Epithelial cell of esophagus (primary cell): ENCODE data around the gene RFT1.

ENCODE experiments used
- DNase-seq: peaks from one replicate; pipeline ENCODE4 v3.0.0; 2010; ENCODE audit warnings: low read depth
- H3K4me3 ChIP-seq: 2 replicates; pipeline ENCODE4 v1.5.1; 2011; ENCODE audit warnings: mild to moderate bottlenecking, low read length, control low read depth
- TF ChIP-seq, protein P1 (sequence below): IDR thresholded peaks from 2 replicates; pipeline ENCODE4 v1.5.1; 2011; ENCODE audit warnings: low read depth, mild to moderate bottlenecking, low read length, control low read depth, inconsistent platforms; ENCODE audit not compliant: insufficient read depth; ENCODE audit errors: missing control alignments

The RFT1 gene

DNA sequence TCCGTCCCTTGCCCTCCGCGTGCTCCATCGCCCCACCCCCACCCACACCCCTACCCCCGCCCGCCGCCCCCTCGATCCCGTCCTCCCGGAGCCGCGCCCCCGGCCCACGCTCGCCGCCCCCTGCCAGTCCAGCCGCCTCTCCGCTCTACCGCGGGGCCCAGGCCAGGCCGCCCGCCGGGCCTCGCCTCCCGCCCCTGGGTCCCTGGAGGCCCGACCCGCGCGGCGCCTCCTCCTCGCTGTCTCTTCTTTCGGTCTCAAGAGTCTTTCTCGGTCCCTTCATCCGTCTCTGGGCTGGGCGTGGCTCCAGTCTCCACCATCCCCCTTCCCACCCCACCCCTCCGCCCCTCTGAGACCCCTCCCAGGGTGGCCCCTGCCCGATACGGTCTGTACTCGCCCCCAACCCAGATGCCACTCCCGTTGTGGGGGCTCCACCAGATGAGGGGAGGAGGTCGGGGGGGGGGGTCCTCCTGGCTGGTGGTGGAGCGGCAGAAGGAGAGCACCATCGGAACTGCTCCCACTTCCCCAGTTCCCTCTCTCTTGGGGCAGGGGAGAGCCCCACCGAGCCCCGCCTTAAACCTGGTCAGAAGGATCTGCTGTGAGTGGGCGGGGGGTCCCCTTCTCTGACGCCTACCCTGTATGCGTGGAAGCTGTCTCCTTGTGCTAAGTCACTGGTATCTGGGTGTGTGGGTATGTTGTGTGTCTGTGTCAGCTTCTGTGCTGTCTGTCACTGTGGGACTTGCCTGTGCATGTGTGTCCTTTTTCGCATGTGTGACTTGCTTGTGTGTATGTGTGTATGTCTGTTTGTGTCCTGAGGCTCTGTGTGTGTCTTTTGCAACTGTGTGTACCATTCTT lies 31.8 kb upstream of the RFT1 start:
- peak overlapping the region; percentile 90 for H3K4me3 ChIP-seq
- TF ChIP-seq, protein P1, sequence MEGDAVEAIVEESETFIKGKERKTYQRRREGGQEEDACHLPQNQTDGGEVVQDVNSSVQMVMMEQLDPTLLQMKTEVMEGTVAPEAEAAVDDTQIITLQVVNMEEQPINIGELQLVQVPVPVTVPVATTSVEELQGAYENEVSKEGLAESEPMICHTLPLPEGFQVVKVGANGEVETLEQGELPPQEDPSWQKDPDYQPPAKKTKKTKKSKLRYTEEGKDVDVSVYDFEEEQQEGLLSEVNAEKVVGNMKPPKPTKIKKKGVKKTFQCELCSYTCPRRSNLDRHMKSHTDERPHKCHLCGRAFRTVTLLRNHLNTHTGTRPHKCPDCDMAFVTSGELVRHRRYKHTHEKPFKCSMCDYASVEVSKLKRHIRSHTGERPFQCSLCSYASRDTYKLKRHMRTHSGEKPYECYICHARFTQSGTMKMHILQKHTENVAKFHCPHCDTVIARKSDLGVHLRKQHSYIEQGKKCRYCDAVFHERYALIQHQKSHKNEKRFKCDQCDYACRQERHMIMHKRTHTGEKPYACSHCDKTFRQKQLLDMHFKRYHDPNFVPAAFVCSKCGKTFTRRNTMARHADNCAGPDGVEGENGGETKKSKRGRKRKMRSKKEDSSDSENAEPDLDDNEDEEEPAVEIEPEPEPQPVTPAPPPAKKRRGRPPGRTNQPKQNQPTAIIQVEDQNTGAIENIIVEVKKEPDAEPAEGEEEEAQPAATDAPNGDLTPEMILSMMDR = no peak
- DNase-seq = peak; percentile 58

DNA sequence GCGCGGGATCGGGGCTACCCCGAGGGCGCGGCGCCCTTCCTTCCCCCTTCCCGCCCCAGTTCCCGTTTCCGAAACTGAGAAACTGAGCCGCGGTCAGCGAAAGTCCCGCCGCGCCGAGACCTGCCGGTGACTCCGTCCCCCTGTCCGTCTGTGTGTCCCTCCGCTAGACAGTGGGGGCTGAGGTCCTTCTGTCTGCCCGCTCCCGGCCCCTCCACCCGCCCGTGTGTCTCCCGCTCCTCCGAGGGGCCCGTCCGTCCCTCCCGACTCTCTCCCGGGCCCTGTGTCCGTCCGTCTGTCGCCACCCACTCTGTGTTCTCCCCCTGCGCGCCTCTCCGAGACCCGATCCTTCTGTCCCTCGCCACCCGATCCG lies 31.2 kb upstream of the RFT1 start:
- DNase-seq = no peak
- H3K4me3 ChIP-seq = peak overlapping the region; percentile 90
- TF ChIP-seq, protein P1 = no peak

DNA sequence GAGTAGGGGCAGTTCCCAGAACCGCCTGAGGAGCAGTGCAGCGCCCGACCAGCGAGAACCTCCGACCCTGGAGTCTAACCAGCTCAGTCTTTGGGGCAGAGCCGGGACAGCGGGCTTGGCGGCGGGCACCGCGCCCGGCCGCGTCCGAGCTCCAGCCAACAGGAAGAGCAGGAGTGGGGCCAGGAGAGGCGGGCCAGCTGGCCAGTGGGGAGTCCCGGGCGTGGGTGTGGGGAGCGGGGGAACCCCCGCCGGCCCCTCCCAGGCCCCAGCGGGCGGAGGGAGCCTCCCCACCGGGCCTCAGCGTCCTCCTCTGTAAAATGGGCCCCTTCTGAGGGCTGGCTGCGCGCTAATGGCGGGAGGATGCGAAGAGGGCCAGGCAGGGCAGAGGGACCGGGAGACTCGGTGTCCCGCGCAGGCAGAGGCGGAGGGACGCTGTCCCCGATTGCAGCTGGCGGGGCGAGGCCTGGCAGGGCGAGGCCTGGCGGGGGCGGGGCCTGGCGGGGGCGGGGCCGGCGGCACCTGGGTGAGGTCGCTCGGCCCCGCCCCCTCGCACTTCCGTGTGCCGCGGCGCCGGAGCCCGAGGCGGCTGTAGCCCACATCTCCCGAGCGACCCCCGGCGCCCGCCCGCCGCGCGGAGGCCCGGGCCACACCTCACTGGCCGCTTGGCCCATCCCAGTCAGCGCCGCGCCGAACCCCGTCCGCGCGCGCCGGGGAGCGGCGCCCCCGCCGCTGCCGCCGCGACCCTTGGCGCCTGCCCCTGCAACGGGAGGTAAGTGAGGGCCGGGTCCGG lies 30.6 kb upstream of the RFT1 start, which contains the start of gene PRKCD:
TSS of gene PRKCD (plus strand) at position 550 of the 790 bp plus-strand sequence. CDS start 17,214 bp downstream, outside the sequence.
- peak within 1 kb of the TSS; percentile 90 for H3K4me3 ChIP-seq
- TF ChIP-seq, protein P1 = peak; percentile 39
- DNase-seq = peak; percentile 75

DNA sequence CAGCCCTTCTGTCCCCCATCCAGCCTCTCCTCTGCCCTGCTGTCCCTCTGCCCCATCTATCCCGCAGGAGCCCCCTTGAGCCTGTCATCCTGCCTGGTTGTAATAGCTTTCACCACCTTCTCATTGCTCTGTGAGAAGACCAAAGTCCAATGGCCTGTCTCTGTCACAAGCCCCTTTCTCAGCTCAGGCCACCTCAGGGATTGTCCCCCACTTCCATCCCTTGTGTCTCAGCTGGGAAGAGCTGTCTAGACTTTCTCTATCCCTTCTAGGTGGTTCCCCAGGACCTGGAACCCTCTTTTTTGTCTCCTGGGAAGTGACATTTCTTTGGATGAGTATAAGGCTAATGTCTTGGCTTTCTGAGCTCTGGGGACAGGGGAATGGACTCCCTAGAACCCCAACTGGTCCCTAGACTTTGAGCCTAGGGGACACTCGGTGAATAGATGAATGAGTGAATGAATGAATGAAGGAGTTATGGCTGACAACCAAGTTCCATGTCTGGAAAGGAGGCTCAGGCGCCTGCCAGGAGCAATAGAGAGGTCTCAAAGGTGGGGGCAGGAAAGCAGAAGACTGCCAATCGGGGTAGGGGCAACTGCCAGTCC lies 29.9 kb upstream of the RFT1 start:
- TF ChIP-seq, protein P1 = no peak
- peak overlapping the region; percentile 90 for H3K4me3 ChIP-seq
- no peak for DNase-seq

DNA sequence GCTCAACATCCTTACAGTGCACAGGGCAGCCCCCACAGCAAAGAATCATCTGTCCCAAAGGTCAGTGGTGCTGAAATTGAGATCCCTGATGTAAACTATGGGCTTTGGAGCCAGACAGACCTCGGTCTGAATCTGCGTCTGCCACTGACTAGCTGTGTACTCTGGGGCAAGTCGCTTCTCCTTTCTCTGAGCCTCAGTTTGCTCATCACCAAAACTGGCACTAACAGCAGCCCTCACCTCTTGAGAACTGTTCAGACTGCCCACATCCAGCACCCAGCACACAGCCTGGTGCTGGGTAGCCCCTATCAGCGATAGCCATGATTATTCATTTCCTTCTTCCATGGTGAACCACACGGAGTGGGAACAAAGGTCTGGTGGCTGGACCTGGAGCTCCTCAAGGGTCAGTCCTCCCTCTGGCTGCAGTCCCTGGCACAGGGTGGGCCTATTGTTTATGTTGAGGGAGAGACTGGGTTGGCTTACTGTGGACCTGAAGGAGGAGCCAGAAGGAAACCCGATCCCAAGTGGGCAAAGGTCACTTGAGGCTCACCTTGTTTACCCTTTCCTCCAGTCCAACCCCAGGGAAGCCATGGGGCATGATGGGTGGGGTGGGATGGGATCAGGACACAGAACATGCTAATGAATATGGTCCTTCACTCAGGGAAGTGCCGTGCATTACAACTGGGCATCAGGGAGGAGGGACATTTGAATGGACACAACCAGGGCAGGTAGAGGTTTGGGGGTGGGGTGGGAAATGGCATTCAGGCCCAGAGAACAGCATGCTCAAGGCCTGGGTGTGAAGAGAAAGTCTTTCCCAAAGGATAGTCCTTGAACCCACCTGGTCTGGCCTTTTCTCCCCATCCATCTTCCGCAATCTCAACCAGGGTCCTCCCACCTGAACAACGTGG lies 29.2 kb upstream of the RFT1 start:
- DNase-seq = no peak
- H3K4me3 ChIP-seq = no peak overlapping the region
- TF ChIP-seq, protein P1 = no peak

DNA sequence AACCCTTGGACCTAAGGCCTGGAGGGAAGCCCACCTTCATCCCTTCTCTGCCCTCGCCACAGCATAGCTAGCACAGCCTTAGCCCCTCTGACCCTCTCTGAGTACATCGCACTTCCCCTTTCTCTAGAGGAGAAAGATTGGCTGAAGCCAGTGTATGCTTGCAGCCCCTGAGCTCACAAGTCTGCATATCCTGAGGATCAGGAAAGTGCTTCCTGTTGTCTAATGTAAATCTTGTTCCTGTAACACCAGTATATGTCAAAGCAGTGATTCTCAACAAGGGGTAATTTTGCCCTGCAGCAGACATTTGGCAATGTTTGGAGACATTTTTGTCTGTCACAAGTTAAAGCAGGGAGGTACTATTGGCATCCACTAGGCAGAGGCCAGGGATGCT lies 28.5 kb upstream of the RFT1 start:
- no peak for DNase-seq
- H3K4me3 ChIP-seq = no peak overlapping the region
- TF ChIP-seq, protein P1 = no peak
